HCT116 (cell line): ENCODE measurements around the gene RNF146. TPM values are rescaled to one million over a fixed set of nuclear protein-coding genes. Genes with fewer than 3 reads are reported as not detected.

ENCODE experiments used
- ATAC-seq: fragments of 200-7000 bp; cut with Tn5 transposase; 2 replicates; pipeline ENCODE4 v1.9.1; 2020; ENCODE audit warnings: mild to moderate bottlenecking, moderate library complexity
- BruUV-seq: library from RNA; stranded (reverse); fragments of 400-500 nt; replicated peaks from 2 replicates; lab custom pipeline; 2021; lab: Mats Ljungman, UMichigan
- CTCF ChIA-PET: fragments of 300-600 bp; sonication (Branson Sonifier 250); formaldehyde crosslinking; loops from one replicate; lab custom pipeline; 2021; ENCODE audit warnings: antibody characterized with exemption; lab: Charles Lee
- POLR2A ChIA-PET: fragments of 300-600, 350-600 bp; sonication (Branson Sonifier 250); formaldehyde crosslinking; loops from one replicate; lab custom pipeline; 2021; ENCODE audit warnings: antibody characterized with exemption; lab: Charles Lee
- RAD21 ChIA-PET, 2 experiments: fragments of 300-600 bp; sonication (Branson Sonifier 250); formaldehyde crosslinking; loops; one replicate each; lab custom pipeline; 2023; ENCODE audit warnings: low total read pairs in 2 of 2; ENCODE audit not compliant: uncharacterized antibody in 2 of 2, unreplicated experiment in 2 of 2, low non-redundant PET in 1 of 2; lab: Charles Lee
- DNase-seq: peaks from one replicate; pipeline ENCODE4 v3.0.0-alpha.2; 2010; ENCODE audit warnings: low read depth, low spot score
- H2AFZ ChIP-seq: fragments of 200-600 bp; shearing (Covaris generic), sonication (generic); 2 replicates; pipeline ENCODE4 v1.6.1; 2017; ENCODE audit warnings: low read depth, mixed run types, mixed read lengths, antibody characterized with exemption, low read length; ENCODE audit not compliant: poor library complexity, severe bottlenecking
- H3K27ac ChIP-seq: 2 replicates; pipeline ENCODE4 v1.5.1; 2012; ENCODE audit warnings: low read depth, low read length
- H3K27me3 ChIP-seq: fragments of 200-600 bp; sonication (generic); 2 replicates; pipeline ENCODE4 v1.6.1; 2016; ENCODE audit warnings: mixed run types, low read length, mixed read lengths; ENCODE audit not compliant: insufficient read depth
- H3K36me3 ChIP-seq, 2 experiments: fragments of 200-500 bp in 1 of 2; fragments of 200-600 bp in 1 of 2; sonication (Bioruptor generic) in 1 of 2; sonication (generic) in 1 of 2; 2 replicates each; pipeline versions ENCODE4 v1.5.1 to v1.6.1; 2014 to 2016; ENCODE audit warnings: low read length in 2 of 2, inconsistent platforms in 1 of 2, mixed read lengths in 1 of 2, mixed run types in 1 of 2; ENCODE audit not compliant: insufficient read depth in 2 of 2, control insufficient read depth in 1 of 2
- H3K4me1 ChIP-seq, 2 experiments: fragments of 200-600 bp in 1 of 2; sonication (generic) in 1 of 2; 2 replicates each; pipeline versions ENCODE4 v1.5.1 to v1.6.1; 2012 to 2017; ENCODE audit warnings: low read length in 2 of 2, inconsistent platforms in 1 of 2, mild to moderate bottlenecking in 1 of 2, mixed read lengths in 1 of 2, mixed run types in 1 of 2, moderate library complexity in 1 of 2; ENCODE audit not compliant: insufficient read depth in 2 of 2, control insufficient read depth in 1 of 2
- H3K4me2 ChIP-seq: fragments of 200-600 bp; sonication (generic); 2 replicates; pipeline ENCODE4 v1.6.1; 2017; ENCODE audit warnings: mixed run types, low read length, mixed read lengths
- H3K4me3 ChIP-seq, 2 experiments: fragments of 200-600 bp in 1 of 2; sonication (generic) in 1 of 2; replicated peaks in 1 of 2; 2 replicates each; pipeline ENCODE4 v1.5.1; 2011 to 2016; ENCODE audit warnings: low read length in 2 of 2, control low read depth in 1 of 2, low read depth in 1 of 2, mild to moderate bottlenecking in 1 of 2, mixed read lengths in 1 of 2, mixed run types in 1 of 2
- H3K79me2 ChIP-seq: fragments of 200-600 bp; sonication (generic); 2 replicates; pipeline ENCODE4 v1.6.1; 2017; ENCODE audit warnings: mild to moderate bottlenecking, mixed run types, low read length, moderate library complexity, mixed read lengths; ENCODE audit not compliant: insufficient read depth
- H3K9ac ChIP-seq: fragments of 200-600 bp; sonication (generic); 2 replicates; pipeline ENCODE4 v1.6.1; 2016; ENCODE audit warnings: low read length, mixed read lengths
- H3K9me2 ChIP-seq: fragments of 200-600 bp; sonication (generic), shearing (Covaris generic); 2 replicates; pipeline ENCODE4 v1.6.1; 2017; ENCODE audit warnings: mixed run types, mild to moderate bottlenecking, moderate library complexity; ENCODE audit not compliant: insufficient read depth
- H3K9me3 ChIP-seq, 2 experiments: fragments of 200-500 bp in 1 of 2; fragments of 200-600 bp in 1 of 2; sonication (Bioruptor generic) in 1 of 2; sonication (generic) in 1 of 2; 2 replicates each; pipeline ENCODE4 v1.6.1; 2014 to 2017; ENCODE audit warnings: low read length in 2 of 2, mixed read lengths in 2 of 2, inconsistent platforms in 1 of 2, low read depth in 1 of 2, mild to moderate bottlenecking in 1 of 2, mixed run types in 1 of 2, moderate library complexity in 1 of 2; ENCODE audit not compliant: control insufficient read depth in 1 of 2, insufficient read depth in 1 of 2
- H4K20me1 ChIP-seq: fragments of 200-600 bp; sonication (generic), shearing (Covaris generic); 2 replicates; pipeline ENCODE4 v1.6.1; 2017; ENCODE audit warnings: mixed run types, mild to moderate bottlenecking, moderate library complexity; ENCODE audit not compliant: insufficient read depth
- EGR1 ChIP-seq: IDR thresholded peaks from 2 replicates; pipeline ENCODE4 v1.6.1; 2012; ENCODE audit warnings: low read depth
- ELF1 ChIP-seq: IDR thresholded peaks from 2 replicates; pipeline ENCODE4 v1.6.1; 2012; ENCODE audit warnings: low read depth, borderline replicate concordance
- EZH2 ChIP-seq: fragments of 200-600 bp; sonication (generic); IDR thresholded peaks from 2 replicates; pipeline ENCODE4 v1.6.1; 2017; ENCODE audit warnings: antibody characterized with exemption, mixed run types
- JUND ChIP-seq: IDR thresholded peaks from 2 replicates; pipeline ENCODE4 v1.6.1; 2012
- POLR2A ChIP-seq: IDR thresholded peaks from 2 replicates; pipeline ENCODE4 v1.7.0; 2011; ENCODE audit warnings: borderline replicate concordance; ENCODE audit not compliant: insufficient read depth, insufficient read length; ENCODE audit errors: extremely low read depth
- RAD21 ChIP-seq: IDR thresholded peaks from 2 replicates; pipeline ENCODE4 v1.6.1; 2012; ENCODE audit warnings: low read depth, mild to moderate bottlenecking
- SP1 ChIP-seq: IDR thresholded peaks from 2 replicates; pipeline ENCODE4 v1.6.1; 2012; ENCODE audit warnings: low read depth
- TCF7L2 ChIP-seq: IDR thresholded peaks from 2 replicates; pipeline ENCODE4 v1.7.0; 2011; ENCODE audit warnings: borderline replicate concordance, inconsistent platforms; ENCODE audit not compliant: insufficient read depth, insufficient read length; ENCODE audit errors: extremely low read depth
- YY1 ChIP-seq: IDR thresholded peaks from 2 replicates; pipeline ENCODE4 v1.6.1; 2011; ENCODE audit warnings: low read length, low read depth, moderate library complexity, mild to moderate bottlenecking; ENCODE audit not compliant: insufficient replicate concordance; ENCODE audit errors: extremely low read depth
- ZFX ChIP-seq: fragments of 450-650 bp; IDR thresholded peaks from 2 replicates; pipeline ENCODE4 v1.6.1; 2017
- ZNF274 ChIP-seq: fragments of 200-500 bp; sonication (Bioruptor generic); IDR thresholded peaks from 2 replicates; pipeline ENCODE4 v1.6.1; 2014; ENCODE audit warnings: mild to moderate bottlenecking, low read depth, low read length, inconsistent platforms
- intact Hi-C: fragments of 100-400 bp; cut with micrococcal nuclease; formaldehyde crosslinking; loops from 2 replicates; pipeline ENCODE4 v1.10.0; 2022
- total RNA-seq: library from RNA; stranded (reverse); gene quantifications from one replicate; pipeline ENCODE4 v1.2.1, GENCODE V29; 2021; ENCODE audit not compliant: unreplicated experiment
- TF ChIP-seq, protein P1 (sequence below): IDR thresholded peaks from 2 replicates; pipeline ENCODE4 v1.6.1; 2012
- TF ChIP-seq, protein P2 (sequence below): IDR thresholded peaks from 2 replicates; pipeline ENCODE4 v1.6.1; 2012; ENCODE audit warnings: low read depth
- TF ChIP-seq, protein P3 (sequence below), 3 experiments: fragments of 200-600 bp in 1 of 3; sonication (generic) in 1 of 3; IDR thresholded peaks in 2 of 3; conservative IDR thresholded peaks in 1 of 3; 2 replicates each; pipeline ENCODE4 v1.5.1; 2012 to 2017; ENCODE audit warnings: low read depth in 2 of 3, low read length in 2 of 3, antibody characterized with exemption in 1 of 3, borderline replicate concordance in 1 of 3, control low read depth in 1 of 3, mild to moderate bottlenecking in 1 of 3, mixed read lengths in 1 of 3, mixed run types in 1 of 3, moderate library complexity in 1 of 3; ENCODE audit not compliant: insufficient read depth in 1 of 3
- TF ChIP-seq, protein P4 (sequence below): IDR thresholded peaks from 2 replicates; pipeline ENCODE4 v1.6.1; 2011; ENCODE audit warnings: mild to moderate bottlenecking, low read length, moderate library complexity; ENCODE audit not compliant: insufficient replicate concordance; ENCODE audit errors: extremely low read depth
- TF ChIP-seq, protein P5 (sequence below): IDR thresholded peaks from 2 replicates; pipeline ENCODE4 v1.6.1; 2012

The RNF146 gene
- total RNA-seq, 1 experiment from 2014 or later = 17.6 TPM

DNA sequence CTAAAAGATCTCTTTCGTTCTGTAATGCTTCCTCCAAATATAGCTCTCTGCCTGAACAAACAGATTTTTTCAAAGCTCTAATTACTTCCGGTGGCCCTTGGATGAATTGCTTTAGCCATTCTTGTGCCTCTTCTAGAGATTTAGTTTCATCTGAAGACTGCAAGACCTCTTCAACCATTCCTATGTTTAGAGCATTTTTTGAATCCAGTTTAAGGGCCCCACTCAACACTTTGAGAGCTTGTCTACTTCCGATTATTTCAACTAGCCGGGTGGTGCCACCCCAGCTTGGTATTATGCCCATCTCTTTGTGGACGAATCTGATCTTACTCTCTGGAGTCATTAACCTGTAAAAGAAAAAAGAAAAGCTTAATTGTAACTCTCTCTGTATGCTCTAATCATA is 23.3 kb downstream of the RNF146 start:
- no TSS peak for BruUV-seq
- no peak overlapping the region for H3K4me2 ChIP-seq

More for the DNA sequence above, 23.3 kb downstream of the RNF146 start:
- Histone ChIP-seq H3K36me3 (peaks cover 0 to 11% of the 10 kb centered on the region in 2 experiments; a peak in 3 of 4 replicates), H3K27me3 (no peaks in the 10 kb centered on the region), H3K79me2 (no peaks in the 10 kb centered on the region), H3K4me3 (no peak overlapping the region), H3K27ac (no peak overlapping the region), H4K20me1 (no peaks in the 10 kb centered on the region), H3K4me1 (no peaks in the 10 kb centered on the region), H3K9me3 (no peaks in the 10 kb centered on the region), H3K9me2 (no peaks in the 10 kb centered on the region), H2AFZ (no peak overlapping the region), H3K9ac (no peak overlapping the region)
- intact Hi-C loops = no loop called here
- no peak for TF ChIP-seq ZFX
- TF ChIP-seq, protein P1, sequence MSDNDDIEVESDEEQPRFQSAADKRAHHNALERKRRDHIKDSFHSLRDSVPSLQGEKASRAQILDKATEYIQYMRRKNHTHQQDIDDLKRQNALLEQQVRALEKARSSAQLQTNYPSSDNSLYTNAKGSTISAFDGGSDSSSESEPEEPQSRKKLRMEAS = no peak
- TF ChIP-seq, protein P2, sequence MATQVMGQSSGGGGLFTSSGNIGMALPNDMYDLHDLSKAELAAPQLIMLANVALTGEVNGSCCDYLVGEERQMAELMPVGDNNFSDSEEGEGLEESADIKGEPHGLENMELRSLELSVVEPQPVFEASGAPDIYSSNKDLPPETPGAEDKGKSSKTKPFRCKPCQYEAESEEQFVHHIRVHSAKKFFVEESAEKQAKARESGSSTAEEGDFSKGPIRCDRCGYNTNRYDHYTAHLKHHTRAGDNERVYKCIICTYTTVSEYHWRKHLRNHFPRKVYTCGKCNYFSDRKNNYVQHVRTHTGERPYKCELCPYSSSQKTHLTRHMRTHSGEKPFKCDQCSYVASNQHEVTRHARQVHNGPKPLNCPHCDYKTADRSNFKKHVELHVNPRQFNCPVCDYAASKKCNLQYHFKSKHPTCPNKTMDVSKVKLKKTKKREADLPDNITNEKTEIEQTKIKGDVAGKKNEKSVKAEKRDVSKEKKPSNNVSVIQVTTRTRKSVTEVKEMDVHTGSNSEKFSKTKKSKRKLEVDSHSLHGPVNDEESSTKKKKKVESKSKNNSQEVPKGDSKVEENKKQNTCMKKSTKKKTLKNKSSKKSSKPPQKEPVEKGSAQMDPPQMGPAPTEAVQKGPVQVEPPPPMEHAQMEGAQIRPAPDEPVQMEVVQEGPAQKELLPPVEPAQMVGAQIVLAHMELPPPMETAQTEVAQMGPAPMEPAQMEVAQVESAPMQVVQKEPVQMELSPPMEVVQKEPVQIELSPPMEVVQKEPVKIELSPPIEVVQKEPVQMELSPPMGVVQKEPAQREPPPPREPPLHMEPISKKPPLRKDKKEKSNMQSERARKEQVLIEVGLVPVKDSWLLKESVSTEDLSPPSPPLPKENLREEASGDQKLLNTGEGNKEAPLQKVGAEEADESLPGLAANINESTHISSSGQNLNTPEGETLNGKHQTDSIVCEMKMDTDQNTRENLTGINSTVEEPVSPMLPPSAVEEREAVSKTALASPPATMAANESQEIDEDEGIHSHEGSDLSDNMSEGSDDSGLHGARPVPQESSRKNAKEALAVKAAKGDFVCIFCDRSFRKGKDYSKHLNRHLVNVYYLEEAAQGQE = no peak
- TF ChIP-seq, protein P3, sequence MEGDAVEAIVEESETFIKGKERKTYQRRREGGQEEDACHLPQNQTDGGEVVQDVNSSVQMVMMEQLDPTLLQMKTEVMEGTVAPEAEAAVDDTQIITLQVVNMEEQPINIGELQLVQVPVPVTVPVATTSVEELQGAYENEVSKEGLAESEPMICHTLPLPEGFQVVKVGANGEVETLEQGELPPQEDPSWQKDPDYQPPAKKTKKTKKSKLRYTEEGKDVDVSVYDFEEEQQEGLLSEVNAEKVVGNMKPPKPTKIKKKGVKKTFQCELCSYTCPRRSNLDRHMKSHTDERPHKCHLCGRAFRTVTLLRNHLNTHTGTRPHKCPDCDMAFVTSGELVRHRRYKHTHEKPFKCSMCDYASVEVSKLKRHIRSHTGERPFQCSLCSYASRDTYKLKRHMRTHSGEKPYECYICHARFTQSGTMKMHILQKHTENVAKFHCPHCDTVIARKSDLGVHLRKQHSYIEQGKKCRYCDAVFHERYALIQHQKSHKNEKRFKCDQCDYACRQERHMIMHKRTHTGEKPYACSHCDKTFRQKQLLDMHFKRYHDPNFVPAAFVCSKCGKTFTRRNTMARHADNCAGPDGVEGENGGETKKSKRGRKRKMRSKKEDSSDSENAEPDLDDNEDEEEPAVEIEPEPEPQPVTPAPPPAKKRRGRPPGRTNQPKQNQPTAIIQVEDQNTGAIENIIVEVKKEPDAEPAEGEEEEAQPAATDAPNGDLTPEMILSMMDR (IDR thresholded peaks at IDR 0.05 in 2 of 3, conservative IDR thresholded peaks at IDR 0.05 in 1 of 3; ENCODE audit: borderline replicate concordance in 1 of 3, insufficient read depth in 1 of 3, low read depth in 2 of 3, low read length in 2 of 3) = no peak
- no peak for TF ChIP-seq JUND
- no peak for TF ChIP-seq POLR2A
- no peak for TF ChIP-seq EGR1
- no peak for TF ChIP-seq SP1
- no peak for TF ChIP-seq RAD21
- no peak for TF ChIP-seq TCF7L2
- TF ChIP-seq, protein P4, sequence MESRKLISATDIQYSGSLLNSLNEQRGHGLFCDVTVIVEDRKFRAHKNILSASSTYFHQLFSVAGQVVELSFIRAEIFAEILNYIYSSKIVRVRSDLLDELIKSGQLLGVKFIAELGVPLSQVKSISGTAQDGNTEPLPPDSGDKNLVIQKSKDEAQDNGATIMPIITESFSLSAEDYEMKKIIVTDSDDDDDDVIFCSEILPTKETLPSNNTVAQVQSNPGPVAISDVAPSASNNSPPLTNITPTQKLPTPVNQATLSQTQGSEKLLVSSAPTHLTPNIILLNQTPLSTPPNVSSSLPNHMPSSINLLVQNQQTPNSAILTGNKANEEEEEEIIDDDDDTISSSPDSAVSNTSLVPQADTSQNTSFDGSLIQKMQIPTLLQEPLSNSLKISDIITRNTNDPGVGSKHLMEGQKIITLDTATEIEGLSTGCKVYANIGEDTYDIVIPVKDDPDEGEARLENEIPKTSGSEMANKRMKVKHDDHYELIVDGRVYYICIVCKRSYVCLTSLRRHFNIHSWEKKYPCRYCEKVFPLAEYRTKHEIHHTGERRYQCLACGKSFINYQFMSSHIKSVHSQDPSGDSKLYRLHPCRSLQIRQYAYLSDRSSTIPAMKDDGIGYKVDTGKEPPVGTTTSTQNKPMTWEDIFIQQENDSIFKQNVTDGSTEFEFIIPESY = no peak
- no peak for TF ChIP-seq ELF1
- TF ChIP-seq, protein P5, sequence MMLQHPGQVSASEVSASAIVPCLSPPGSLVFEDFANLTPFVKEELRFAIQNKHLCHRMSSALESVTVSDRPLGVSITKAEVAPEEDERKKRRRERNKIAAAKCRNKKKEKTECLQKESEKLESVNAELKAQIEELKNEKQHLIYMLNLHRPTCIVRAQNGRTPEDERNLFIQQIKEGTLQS = no peak
- TF ChIP-seq ZNF274 = no peak
- no peak for TF ChIP-seq EZH2
- TF ChIP-seq YY1 = no peak
- DNase-seq (no peak), ATAC-seq (no peak)
- RAD21 ChIA-PET = no interaction called here
- CTCF ChIA-PET = interaction anchor here (0.6 kb wide), 1 partner anchor 24 kb away, joined by 3 read pairs; no protein-coding TSS in a partner anchor
- POLR2A ChIA-PET = interaction anchor here (0.6 kb wide), 1 partner anchor 21 kb away, joined by 4 read pairs; no protein-coding TSS in a partner anchor
